OCI-LY1 (cell line): ENCODE data around the gene ATAD3C.

ENCODE experiments used
- EZH2 ChIP-seq: fragments of 200-600 bp; sonication (generic), shearing (Covaris generic); IDR thresholded peaks from 2 replicates; pipeline ENCODE4 v1.8.0; 2017; ENCODE audit warnings: borderline replicate concordance, mixed run types, mild to moderate bottlenecking, antibody characterized with exemption, low read length, moderate library complexity, mixed read lengths
- TF ChIP-seq, protein P1 (sequence below): fragments of 200-600 bp; sonication (generic), shearing (Covaris generic); IDR thresholded peaks from 2 replicates; pipeline ENCODE4 v1.5.1; 2017; ENCODE audit warnings: mild to moderate bottlenecking, antibody characterized with exemption, low read length, moderate library complexity, mixed read lengths

DNA sequence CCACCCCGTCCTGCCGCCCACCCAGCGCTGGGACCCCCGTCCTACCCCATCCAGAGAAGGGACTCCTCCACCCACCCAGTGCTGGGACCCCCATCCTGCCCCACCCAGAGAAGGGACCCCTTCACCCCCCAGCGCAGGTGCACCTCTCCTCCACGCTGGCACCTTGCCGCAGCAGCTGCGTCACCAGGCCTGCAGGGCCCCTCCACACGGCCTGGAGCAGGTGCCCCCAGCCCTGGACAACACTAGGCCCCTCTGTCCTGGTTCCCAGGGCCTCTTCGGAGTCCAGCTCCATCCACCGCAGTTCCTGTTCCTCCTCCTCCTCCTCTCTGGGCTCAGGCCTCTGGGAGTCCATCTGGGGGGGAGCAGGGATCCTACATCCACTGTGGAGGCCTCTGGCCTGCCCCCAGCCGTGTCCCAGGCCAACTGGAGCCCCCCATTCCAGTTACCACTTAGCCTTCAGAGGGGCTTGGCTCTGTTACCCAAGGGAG, 28.8 kb upstream of the ATAD3C start:
- TF ChIP-seq, protein P1, sequence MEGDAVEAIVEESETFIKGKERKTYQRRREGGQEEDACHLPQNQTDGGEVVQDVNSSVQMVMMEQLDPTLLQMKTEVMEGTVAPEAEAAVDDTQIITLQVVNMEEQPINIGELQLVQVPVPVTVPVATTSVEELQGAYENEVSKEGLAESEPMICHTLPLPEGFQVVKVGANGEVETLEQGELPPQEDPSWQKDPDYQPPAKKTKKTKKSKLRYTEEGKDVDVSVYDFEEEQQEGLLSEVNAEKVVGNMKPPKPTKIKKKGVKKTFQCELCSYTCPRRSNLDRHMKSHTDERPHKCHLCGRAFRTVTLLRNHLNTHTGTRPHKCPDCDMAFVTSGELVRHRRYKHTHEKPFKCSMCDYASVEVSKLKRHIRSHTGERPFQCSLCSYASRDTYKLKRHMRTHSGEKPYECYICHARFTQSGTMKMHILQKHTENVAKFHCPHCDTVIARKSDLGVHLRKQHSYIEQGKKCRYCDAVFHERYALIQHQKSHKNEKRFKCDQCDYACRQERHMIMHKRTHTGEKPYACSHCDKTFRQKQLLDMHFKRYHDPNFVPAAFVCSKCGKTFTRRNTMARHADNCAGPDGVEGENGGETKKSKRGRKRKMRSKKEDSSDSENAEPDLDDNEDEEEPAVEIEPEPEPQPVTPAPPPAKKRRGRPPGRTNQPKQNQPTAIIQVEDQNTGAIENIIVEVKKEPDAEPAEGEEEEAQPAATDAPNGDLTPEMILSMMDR, result no peak
- no peak for TF ChIP-seq EZH2
